HepG2 (cell line): ENCODE data around the gene CLHC1. TPM values are rescaled to one million over a fixed set of nuclear protein-coding genes. Genes with fewer than 3 reads are reported as not detected.

Experiments
- BRD4 ChIP-seq: sonication (generic); formaldehyde crosslinking; IDR thresholded peaks from 2 replicates; pipeline ENCODE4 v1.4.0; 2020; ENCODE audit warnings: missing genetic modification reagents
- HOXA9 ChIP-seq: sonication (generic); formaldehyde crosslinking; IDR thresholded peaks from 2 replicates; pipeline ENCODE4 v1.8.1; 2022; ENCODE audit warnings: missing genetic modification reagents, mild to moderate bottlenecking, moderate library complexity, borderline replicate concordance
- MEIS1 ChIP-seq: sonication (generic); formaldehyde crosslinking; IDR thresholded peaks from 2 replicates; pipeline ENCODE4 v1.9.0; 2021; ENCODE audit warnings: mild to moderate bottlenecking, missing genetic modification reagents, moderate library complexity, borderline replicate concordance
- NFIC ChIP-seq: IDR thresholded peaks from 2 replicates; pipeline ENCODE4 v1.6.1; 2012; ENCODE audit warnings: mild to moderate bottlenecking, low read length, inconsistent platforms
- NKX3-1 ChIP-seq: sonication (generic); formaldehyde crosslinking; IDR thresholded peaks from 2 replicates; pipeline ENCODE4 v1.5.0; 2020; ENCODE audit warnings: missing genetic modification reagents
- NR2C2 ChIP-seq: sonication (generic); formaldehyde crosslinking; IDR thresholded peaks from 2 replicates; pipeline ENCODE4 v1.4.0; 2020; ENCODE audit warnings: missing genetic modification reagents, mild to moderate bottlenecking, moderate library complexity, borderline replicate concordance
- PAWR ChIP-seq: sonication (generic); formaldehyde crosslinking; IDR thresholded peaks from 2 replicates; pipeline ENCODE4 v1.4.0; 2020; ENCODE audit warnings: missing genetic modification reagents, mild to moderate bottlenecking, borderline replicate concordance
- POLR2A ChIP-seq, 2 experiments: IDR thresholded peaks; 2 replicates each; pipeline ENCODE4 v1.6.1; 2011; ENCODE audit warnings: low read depth in 2 of 2, low read length in 2 of 2, mild to moderate bottlenecking in 1 of 2, moderate library complexity in 1 of 2; ENCODE audit not compliant: insufficient read depth in 1 of 2
- SMAD9 ChIP-seq: sonication (generic); formaldehyde crosslinking; IDR thresholded peaks from 2 replicates; pipeline ENCODE4 v1.5.1; 2020; ENCODE audit warnings: mild to moderate bottlenecking, missing genetic modification reagents
- TRAFD1 ChIP-seq: sonication (generic); formaldehyde crosslinking; IDR thresholded peaks from 2 replicates; pipeline ENCODE4 v1.5.1; 2020; ENCODE audit warnings: missing genetic modification reagents, mild to moderate bottlenecking, borderline replicate concordance
- ZC3H4 ChIP-seq: sonication (generic); formaldehyde crosslinking; IDR thresholded peaks from 2 replicates; pipeline ENCODE4 v1.4.0; 2020; ENCODE audit warnings: missing genetic modification reagents, borderline replicate concordance
- ZNF225 ChIP-seq: sonication (generic); formaldehyde crosslinking; IDR thresholded peaks from 2 replicates; pipeline ENCODE4 v1.4.0; 2020; ENCODE audit warnings: mild to moderate bottlenecking, missing genetic modification reagents
- ZNF329 ChIP-seq: sonication (generic); formaldehyde crosslinking; IDR thresholded peaks from 2 replicates; pipeline ENCODE4 v1.9.0; 2021; ENCODE audit warnings: low read depth, mild to moderate bottlenecking, missing genetic modification reagents
- ZNF337 ChIP-seq: sonication (generic); formaldehyde crosslinking; IDR thresholded peaks from 2 replicates; pipeline ENCODE4 v1.5.1; 2020; ENCODE audit warnings: missing genetic modification reagents, low read depth, mild to moderate bottlenecking, borderline replicate concordance
- ZNF343 ChIP-seq: sonication (generic); formaldehyde crosslinking; IDR thresholded peaks from 2 replicates; pipeline ENCODE4 v1.4.0; 2020; ENCODE audit warnings: mild to moderate bottlenecking, missing genetic modification reagents
- ZNF510 ChIP-seq: sonication (generic); formaldehyde crosslinking; IDR thresholded peaks from 2 replicates; pipeline ENCODE4 v1.4.0; 2020; ENCODE audit warnings: low read depth, mild to moderate bottlenecking, missing genetic modification reagents
- ZNF547 ChIP-seq: sonication (generic); formaldehyde crosslinking; IDR thresholded peaks from 2 replicates; pipeline ENCODE4 v1.5.1; 2020; ENCODE audit warnings: mild to moderate bottlenecking, missing genetic modification reagents
- ZNF615 ChIP-seq: sonication (generic); formaldehyde crosslinking; IDR thresholded peaks from 2 replicates; pipeline ENCODE4 v1.5.0; 2020; ENCODE audit warnings: mild to moderate bottlenecking, missing genetic modification reagents, borderline replicate concordance
- polyA plus RNA-seq, 8 experiments: library from polyadenylated mRNA; depleted of rRNA in 3 of 8; stranded (reverse) in 7 of 8; unstranded in 1 of 8; fragments of >200 nt; fragmentation: Illumina TruSeq in 4 of 8; extraction: Trizol in 4 of 8; gene quantifications; 2 replicates each; pipeline versions ENCODE4 v1.2.1 to v1.2.3, GENCODE V29; 2011 to 2016; ENCODE audit warnings: low read depth in 4 of 8, missing spikeins in 1 of 8, mixed read lengths in 1 of 8; ENCODE audit not compliant: insufficient read depth in 1 of 8
- total RNA-seq, 5 experiments: library from RNA; depleted of rRNA; stranded (reverse); fragments of >200 nt; fragmentation: Illumina TruSeq; extraction: Trizol; gene quantifications; 2 replicates each; pipeline ENCODE4 v1.2.3, GENCODE V29; 2016; ENCODE audit warnings: low read depth in 1 of 5
- TF ChIP-seq, protein P1 (sequence below): IDR thresholded peaks from 2 replicates; pipeline ENCODE4 v1.6.1; 2016; ENCODE audit warnings: low read depth
- TF ChIP-seq, protein P2 (sequence below): sonication (generic); formaldehyde crosslinking; IDR thresholded peaks from 2 replicates; pipeline ENCODE4 v1.9.0; 2021; ENCODE audit warnings: missing genetic modification reagents, borderline replicate concordance
- TF ChIP-seq, protein P3 (sequence below): sonication (generic); formaldehyde crosslinking; IDR thresholded peaks from 2 replicates; pipeline ENCODE4 v1.4.0; 2020; ENCODE audit warnings: mild to moderate bottlenecking, missing genetic modification reagents, borderline replicate concordance

The CLHC1 gene
- total and polyA plus RNA-seq, 2 of the 13 experiments (the other 11 are each of a cell fraction or from before 2014, with no cell fraction given) = 9.8 to 12.6 TPM

GRCh38 chr2:55232863-55233657 lies 967 bp upstream of the CLHC1 start (continued):
- no peak for TF ChIP-seq NR2C2
- TF ChIP-seq POLR2A (IDR thresholded peaks at IDR 0.05; ENCODE audit: insufficient read depth in 1 of 2, low read depth in 2 of 2, low read length in 2 of 2) = peak in 1 of 2 experiments; percentile 19; a peak in 1 of 4 replicates
- 0 out of 2 replicates have a peak, but pooled peaks have one; percentile 5 for TF ChIP-seq ZNF547 (CRISPR knock-in tag)
- no peak for TF ChIP-seq ZNF329
- 0 out of 2 replicates have a peak, but pooled peaks have one; percentile 30 for TF ChIP-seq BRD4
- TF ChIP-seq PAWR = peak; percentile 91; the same call in 1 of the 2 replicates
- peak; percentile 23 for TF ChIP-seq NKX3-1 (CRISPR knock-in tag)
- peak; percentile 94 for TF ChIP-seq ZNF343 (CRISPR knock-in tag)
- peak; percentile 27; the same call in 1 of the 2 replicates for TF ChIP-seq ZNF337 (CRISPR knock-in tag)
- TF ChIP-seq SMAD9 (CRISPR knock-in tag) = no peak; the same call in 1 of the 2 replicates
- TF ChIP-seq, protein P1, sequence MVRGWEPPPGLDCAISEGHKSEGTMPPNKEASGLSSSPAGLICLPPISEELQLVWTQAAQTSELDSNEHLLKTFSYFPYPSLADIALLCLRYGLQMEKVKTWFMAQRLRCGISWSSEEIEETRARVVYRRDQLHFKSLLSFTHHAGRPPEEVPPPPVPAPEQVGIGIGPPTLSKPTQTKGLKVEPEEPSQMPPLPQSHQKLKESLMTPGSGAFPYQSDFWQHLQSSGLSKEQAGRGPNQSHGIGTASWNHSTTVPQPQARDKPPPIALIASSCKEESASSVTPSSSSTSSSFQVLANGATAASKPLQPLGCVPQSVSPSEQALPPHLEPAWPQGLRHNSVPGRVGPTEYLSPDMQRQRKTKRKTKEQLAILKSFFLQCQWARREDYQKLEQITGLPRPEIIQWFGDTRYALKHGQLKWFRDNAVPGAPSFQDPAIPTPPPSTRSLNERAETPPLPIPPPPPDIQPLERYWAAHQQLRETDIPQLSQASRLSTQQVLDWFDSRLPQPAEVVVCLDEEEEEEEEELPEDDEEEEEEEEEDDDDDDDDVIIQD = no peak
- TF ChIP-seq ZC3H4 = no peak
- TF ChIP-seq ZNF615 (CRISPR knock-in tag) = no peak
- no peak for TF ChIP-seq HOXA9 (CRISPR knock-in tag)
- TF ChIP-seq, protein P2, sequence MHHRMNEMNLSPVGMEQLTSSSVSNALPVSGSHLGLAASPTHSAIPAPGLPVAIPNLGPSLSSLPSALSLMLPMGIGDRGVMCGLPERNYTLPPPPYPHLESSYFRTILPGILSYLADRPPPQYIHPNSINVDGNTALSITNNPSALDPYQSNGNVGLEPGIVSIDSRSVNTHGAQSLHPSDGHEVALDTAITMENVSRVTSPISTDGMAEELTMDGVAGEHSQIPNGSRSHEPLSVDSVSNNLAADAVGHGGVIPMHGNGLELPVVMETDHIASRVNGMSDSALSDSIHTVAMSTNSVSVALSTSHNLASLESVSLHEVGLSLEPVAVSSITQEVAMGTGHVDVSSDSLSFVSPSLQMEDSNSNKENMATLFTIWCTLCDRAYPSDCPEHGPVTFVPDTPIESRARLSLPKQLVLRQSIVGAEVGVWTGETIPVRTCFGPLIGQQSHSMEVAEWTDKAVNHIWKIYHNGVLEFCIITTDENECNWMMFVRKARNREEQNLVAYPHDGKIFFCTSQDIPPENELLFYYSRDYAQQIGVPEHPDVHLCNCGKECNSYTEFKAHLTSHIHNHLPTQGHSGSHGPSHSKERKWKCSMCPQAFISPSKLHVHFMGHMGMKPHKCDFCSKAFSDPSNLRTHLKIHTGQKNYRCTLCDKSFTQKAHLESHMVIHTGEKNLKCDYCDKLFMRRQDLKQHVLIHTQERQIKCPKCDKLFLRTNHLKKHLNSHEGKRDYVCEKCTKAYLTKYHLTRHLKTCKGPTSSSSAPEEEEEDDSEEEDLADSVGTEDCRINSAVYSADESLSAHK (CRISPR knock-in tag) = no peak
- no peak for TF ChIP-seq TRAFD1
- TF ChIP-seq ZNF510 (CRISPR knock-in tag) = no peak; the same call in 1 of the 2 replicates
- no peak for TF ChIP-seq MEIS1 (CRISPR knock-in tag)
- TF ChIP-seq NFIC = peak; percentile 56; the same call in 1 of the 2 replicates
- TF ChIP-seq, protein P3, sequence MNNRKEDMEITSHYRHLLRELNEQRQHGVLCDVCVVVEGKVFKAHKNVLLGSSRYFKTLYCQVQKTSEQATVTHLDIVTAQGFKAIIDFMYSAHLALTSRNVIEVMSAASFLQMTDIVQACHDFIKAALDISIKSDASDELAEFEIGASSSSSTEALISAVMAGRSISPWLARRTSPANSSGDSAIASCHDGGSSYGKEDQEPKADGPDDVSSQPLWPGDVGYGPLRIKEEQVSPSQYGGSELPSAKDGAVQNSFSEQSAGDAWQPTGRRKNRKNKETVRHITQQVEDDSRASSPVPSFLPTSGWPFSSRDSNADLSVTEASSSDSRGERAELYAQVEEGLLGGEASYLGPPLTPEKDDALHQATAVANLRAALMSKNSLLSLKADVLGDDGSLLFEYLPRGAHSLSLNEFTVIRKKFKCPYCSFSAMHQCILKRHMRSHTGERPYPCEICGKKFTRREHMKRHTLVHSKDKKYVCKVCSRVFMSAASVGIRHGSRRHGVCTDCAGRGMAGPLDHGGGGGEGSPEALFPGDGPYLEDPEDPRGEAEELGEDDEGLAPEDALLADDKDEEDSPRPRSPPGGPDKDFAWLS (CRISPR knock-in tag) = peak; percentile 96; the same call in 1 of the 2 replicates
- TF ChIP-seq ZNF225 (CRISPR knock-in tag) = no peak
